Parathyroid adenoma (tissue), 2 donors: Measurements from ENCODE around the gene VCL.
"Not testable (repeated sequence)": the region's sequence is repeated elsewhere in the genome, so short reads cannot be mapped to it uniquely, and the experiment has no call there.

Experiments
- H2AFZ ChIP-seq: fragments of 300-600 bp; sonication (generic); one replicate; pipeline ENCODE4 v1.7.0; 2017; ENCODE audit warnings: antibody characterized with exemption, mild to moderate bottlenecking
- H3K27ac ChIP-seq: fragments of 300-600 bp; sonication (generic); one replicate; pipeline ENCODE4 v1.7.0; 2017
- H3K27me3 ChIP-seq: fragments of 300-600 bp; sonication (generic); one replicate; pipeline ENCODE4 v1.7.0; 2017; ENCODE audit warnings: low read length; ENCODE audit not compliant: control insufficient read depth, insufficient read depth
- H3K36me3 ChIP-seq: fragments of 300-600 bp; sonication (generic); one replicate; pipeline ENCODE4 v1.7.0; 2017; ENCODE audit warnings: low read length; ENCODE audit not compliant: control insufficient read depth, insufficient read depth
- H3K4me1 ChIP-seq: fragments of 300-600 bp; sonication (generic); one replicate; pipeline ENCODE4 v1.7.0; 2017; ENCODE audit warnings: control low read depth
- H3K4me2 ChIP-seq: fragments of 300-600 bp; sonication (generic); one replicate; pipeline ENCODE4 v1.7.0; 2017; ENCODE audit warnings: low read length
- H3K4me3 ChIP-seq: fragments of 300-600 bp; sonication (generic); one replicate; pipeline ENCODE4 v1.7.0; 2017; ENCODE audit warnings: low read depth, low read length
- H3K79me2 ChIP-seq: fragments of 300-600 bp; sonication (generic); one replicate; pipeline ENCODE4 v1.7.0; 2017; ENCODE audit warnings: control low read depth
- H3K9ac ChIP-seq: fragments of 300-600 bp; sonication (generic); one replicate; pipeline ENCODE4 v1.7.0; 2017; ENCODE audit warnings: mild to moderate bottlenecking
- H3K9me3 ChIP-seq: fragments of 300-600 bp; sonication (generic); one replicate; pipeline ENCODE4 v1.7.0; 2017; ENCODE audit warnings: low read length; ENCODE audit not compliant: control insufficient read depth
- TF ChIP-seq, protein P1 (sequence below): fragments of 300-600 bp; sonication (generic); IDR thresholded peaks from one replicate; pipeline ENCODE4 v1.7.0; 2017; ENCODE audit warnings: antibody characterized with exemption, mild to moderate bottlenecking
- donor health status: primary hyperparathyroidism.

The VCL gene

DNA sequence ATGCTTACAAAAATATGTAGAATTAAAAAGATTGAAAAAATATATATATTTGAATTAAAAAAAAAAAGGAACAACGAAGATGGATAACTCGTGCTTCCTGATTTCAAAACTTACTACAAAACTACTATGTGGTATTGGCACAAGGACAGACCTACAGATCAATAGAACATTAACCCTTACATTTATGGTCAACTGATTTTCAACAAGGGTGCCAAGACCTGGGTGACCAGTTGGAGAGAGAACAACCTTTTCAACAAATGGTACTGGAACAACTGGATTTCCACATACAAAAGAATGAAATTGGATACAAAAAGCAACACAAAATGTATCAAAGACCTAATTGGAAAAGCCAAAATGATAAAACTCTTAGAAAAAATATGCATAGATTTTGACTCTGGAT lies 142.6 kb downstream of the VCL start:
- no peak overlapping the region for H3K27ac ChIP-seq
- no peak overlapping the region for H3K4me2 ChIP-seq
- no peak overlapping the region for H2AFZ ChIP-seq
- peaks cover 16% of the 10 kb centered on the region for H3K79me2 ChIP-seq
- H3K9ac ChIP-seq: no peak overlapping the region
- no peaks in the 10 kb centered on the region for H3K27me3 ChIP-seq
- H3K4me3 ChIP-seq: no peak overlapping the region
- no peaks in the 10 kb centered on the region for H3K36me3 ChIP-seq
- no peaks in the 10 kb centered on the region for H3K9me3 ChIP-seq
- H3K4me1 ChIP-seq: peaks cover 3% of the 10 kb centered on the region
- TF ChIP-seq, protein P1, sequence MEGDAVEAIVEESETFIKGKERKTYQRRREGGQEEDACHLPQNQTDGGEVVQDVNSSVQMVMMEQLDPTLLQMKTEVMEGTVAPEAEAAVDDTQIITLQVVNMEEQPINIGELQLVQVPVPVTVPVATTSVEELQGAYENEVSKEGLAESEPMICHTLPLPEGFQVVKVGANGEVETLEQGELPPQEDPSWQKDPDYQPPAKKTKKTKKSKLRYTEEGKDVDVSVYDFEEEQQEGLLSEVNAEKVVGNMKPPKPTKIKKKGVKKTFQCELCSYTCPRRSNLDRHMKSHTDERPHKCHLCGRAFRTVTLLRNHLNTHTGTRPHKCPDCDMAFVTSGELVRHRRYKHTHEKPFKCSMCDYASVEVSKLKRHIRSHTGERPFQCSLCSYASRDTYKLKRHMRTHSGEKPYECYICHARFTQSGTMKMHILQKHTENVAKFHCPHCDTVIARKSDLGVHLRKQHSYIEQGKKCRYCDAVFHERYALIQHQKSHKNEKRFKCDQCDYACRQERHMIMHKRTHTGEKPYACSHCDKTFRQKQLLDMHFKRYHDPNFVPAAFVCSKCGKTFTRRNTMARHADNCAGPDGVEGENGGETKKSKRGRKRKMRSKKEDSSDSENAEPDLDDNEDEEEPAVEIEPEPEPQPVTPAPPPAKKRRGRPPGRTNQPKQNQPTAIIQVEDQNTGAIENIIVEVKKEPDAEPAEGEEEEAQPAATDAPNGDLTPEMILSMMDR: no peak

DNA sequence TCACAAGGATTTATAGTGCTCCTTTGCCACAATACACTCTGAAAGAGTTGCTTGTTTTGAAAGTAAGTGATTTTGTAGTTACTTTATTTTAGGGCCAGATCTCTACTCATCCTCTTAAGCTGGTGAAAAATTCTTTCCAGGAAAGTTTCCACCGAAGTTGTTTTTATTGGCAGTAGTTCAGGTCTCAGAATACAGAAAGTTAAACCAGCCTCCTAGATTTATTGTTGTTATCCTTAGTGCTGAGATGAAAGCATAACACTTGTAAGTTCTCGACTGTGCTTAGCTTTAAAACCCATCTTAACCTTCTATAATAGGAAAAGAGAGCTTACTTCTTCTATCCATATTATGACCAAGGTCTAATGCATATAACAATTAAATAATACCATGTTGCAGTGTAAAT lies 147.2 kb downstream of the VCL start:
- Histone ChIP-seq H3K36me3 (no peaks in the 10 kb centered on the region), H3K4me2 (peak overlapping the region; percentile 29), H3K4me1 (peaks cover 3% of the 10 kb centered on the region), H3K27ac (no peak overlapping the region), H3K9me3 (no peaks in the 10 kb centered on the region), H2AFZ (no peak overlapping the region), H3K4me3 (no peak overlapping the region), H3K9ac (no peak overlapping the region), H3K79me2 (peaks cover 39% of the 10 kb centered on the region), H3K27me3 (no peaks in the 10 kb centered on the region)
- TF ChIP-seq, protein P1: no peak

DNA sequence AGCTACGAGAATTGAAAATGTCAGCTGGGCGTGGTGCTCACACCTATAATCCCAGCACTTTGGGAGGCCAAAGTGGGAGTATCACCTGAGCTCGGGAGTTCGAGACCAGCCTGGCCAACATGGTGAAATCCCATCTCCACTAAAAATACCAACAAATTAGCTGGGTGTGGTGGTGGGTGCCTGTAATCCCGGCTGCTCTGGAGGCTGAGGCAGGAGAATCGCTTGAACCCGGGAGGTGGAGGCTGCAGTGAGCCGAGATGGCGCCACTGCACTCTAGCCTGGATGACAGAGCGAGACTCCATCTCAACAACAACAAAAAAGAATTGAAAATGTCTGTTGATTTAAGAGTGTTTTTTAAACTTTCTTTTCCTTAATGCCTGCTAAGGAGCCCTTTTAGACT lies 149.1 kb downstream of the VCL start:
- not testable (repeated sequence) for H3K4me1 ChIP-seq

DNA sequence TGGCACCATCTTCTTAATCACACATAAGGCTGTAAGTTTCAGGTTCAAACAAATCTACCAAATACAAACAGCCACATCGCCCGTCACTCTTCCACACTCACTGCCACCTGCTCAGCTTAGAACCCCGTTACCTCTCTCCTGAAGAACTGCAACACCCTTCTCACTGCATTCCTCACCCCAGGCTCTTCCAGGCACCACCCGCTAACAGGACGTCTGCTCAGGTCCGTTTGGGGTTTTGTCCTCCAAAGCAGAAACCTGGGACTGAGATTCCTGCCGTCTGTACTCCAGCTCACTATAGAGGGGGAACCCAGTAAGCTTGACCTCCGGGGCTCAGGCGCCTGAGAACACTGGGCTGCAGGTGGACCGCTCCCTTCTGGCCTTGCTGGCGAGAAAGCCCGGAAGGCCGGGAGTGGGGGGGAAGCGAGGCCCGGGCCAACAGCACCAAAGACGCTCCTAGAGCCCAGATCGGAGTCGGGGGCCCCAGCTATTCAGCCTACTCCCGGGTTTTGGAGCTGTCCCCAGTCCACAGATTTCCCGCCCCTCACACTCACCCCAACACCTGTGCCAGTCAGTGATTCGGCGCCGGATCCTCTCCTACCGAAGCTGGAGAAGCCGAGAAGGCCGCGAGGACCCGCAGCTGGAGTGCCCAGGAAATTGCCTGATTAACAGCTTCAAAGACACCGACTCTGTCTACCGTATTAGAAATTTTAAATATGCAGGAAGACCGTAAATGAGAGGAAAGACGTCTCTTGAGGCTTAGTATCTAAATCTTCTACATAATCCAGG lies 152.5 kb downstream of the VCL start, which contains the start of gene AP3M1:
Gene AP3M1 (minus strand): TSS at position 625 of the 786 bp plus-strand sequence. CDS start 12,449 bp downstream, outside the sequence.
- Histone ChIP-seq H3K27me3 (no peaks in the 10 kb centered on the region), H3K36me3 (no peaks in the 10 kb centered on the region), H3K27ac (peak within 1 kb of the TSS; percentile 95), H3K4me3 (peak within 1 kb of the TSS; percentile 84), H3K9me3 (no peaks in the 10 kb centered on the region), H2AFZ (peak within 1 kb of the TSS; percentile 97), H3K9ac (peak within 1 kb of the TSS; percentile 40), H3K4me1 (peaks cover 3% of the 10 kb centered on the region), H3K79me2 (peaks cover 25% of the 10 kb centered on the region), H3K4me2 (peak within 1 kb of the TSS; percentile 72)
- TF ChIP-seq, protein P1: no peak

More for the DNA sequence above, 149.1 kb downstream of the VCL start:
- not testable (repeated sequence) for H3K27ac ChIP-seq, H3K9ac ChIP-seq, H3K9me3 ChIP-seq, H2AFZ ChIP-seq, H3K4me2 ChIP-seq, H3K27me3 ChIP-seq, H3K4me3 ChIP-seq, H3K36me3 ChIP-seq
- peaks cover 35% of the 10 kb centered on the region for H3K79me2 ChIP-seq

DNA sequence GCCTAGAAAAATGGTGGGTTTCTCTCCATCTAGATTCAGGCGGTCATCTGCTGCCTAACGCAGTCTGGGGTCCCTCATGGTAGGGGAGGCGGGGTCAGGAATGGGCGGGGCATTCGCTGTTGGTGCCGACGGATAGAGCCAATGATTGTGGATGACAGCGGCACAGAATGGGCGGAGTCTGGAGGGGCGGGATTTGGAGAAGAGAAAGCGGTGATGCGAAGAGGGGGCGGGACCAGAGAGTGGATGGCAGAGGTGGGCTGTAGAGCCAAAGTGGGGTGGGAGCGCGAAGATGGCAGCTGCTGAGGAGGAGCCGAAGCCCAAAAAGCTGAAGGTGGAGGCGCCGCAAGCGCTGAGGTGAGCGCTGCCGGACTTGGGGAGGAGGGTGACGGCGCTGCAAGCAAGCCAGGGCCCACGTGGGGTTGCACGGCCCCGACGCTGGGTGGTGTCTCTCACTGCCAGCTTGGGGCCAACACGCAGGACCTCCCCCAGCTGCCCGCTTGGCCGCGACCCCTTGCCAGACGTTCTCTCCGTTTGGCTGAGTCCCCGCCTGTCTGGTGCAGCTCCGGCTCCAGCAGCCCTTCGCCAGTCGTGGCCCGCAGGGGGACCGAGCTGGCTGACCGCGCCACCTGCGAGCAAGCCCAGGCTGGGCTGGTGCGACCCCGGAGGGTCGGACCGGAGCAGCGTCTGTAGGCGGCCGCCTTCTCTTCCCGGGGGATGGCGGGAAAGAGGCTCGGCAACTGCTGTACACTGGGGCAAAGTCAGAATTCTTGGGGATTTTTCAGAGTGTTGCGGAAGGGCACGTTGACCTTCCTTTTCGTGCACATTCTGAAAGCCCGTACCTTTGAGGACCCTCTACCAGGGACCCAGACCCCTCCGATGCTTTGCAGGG lies 153.3 kb downstream of the VCL start, which contains the start of gene ADK:
Gene ADK (plus strand): TSS at position 232 of the 889 bp plus-strand sequence. CDS start 58 bp downstream, at position 290.
- Histone ChIP-seq H3K9ac (peak within 1 kb of the TSS; percentile 40), H3K79me2 (peaks cover 26% of the 10 kb centered on the region), H3K4me2 (peak within 1 kb of the TSS; percentile 72), H3K27ac (peak within 1 kb of the TSS; percentile 95), H3K27me3 (no peaks in the 10 kb centered on the region), H3K4me3 (peak within 1 kb of the TSS; percentile 84), H3K9me3 (no peaks in the 10 kb centered on the region), H2AFZ (peak within 1 kb of the TSS; percentile 97), H3K36me3 (no peaks in the 10 kb centered on the region), H3K4me1 (peaks cover 3% of the 10 kb centered on the region)
- TF ChIP-seq, protein P1: peak; percentile 21
